HFFc6 (cell line): ENCODE measurements around the gene DBP. TPM values are rescaled to one million over a fixed set of nuclear protein-coding genes. Genes with fewer than 3 reads are reported as not detected.

Experiments
- DNase-seq: peaks from one replicate; pipeline ENCODE4 v3.0.0-alpha.2; 2018
- H3K27ac Mint-ChIP-seq: 2 replicates; pipeline ENCODE4 v1.8.0; 2020; ENCODE audit warnings: mild to moderate bottlenecking, mixed read lengths
- H3K27me3 Mint-ChIP-seq: 2 replicates; pipeline ENCODE4 v1.8.0; 2021; ENCODE audit warnings: mild to moderate bottlenecking, moderate library complexity, mixed read lengths; ENCODE audit not compliant: insufficient read depth
- H3K36me3 Mint-ChIP-seq: 2 replicates; pipeline ENCODE4 v1.8.0; 2021; ENCODE audit warnings: low read depth, mixed read lengths
- H3K4me1 Mint-ChIP-seq: 2 replicates; pipeline ENCODE4 v1.8.0; 2020; ENCODE audit warnings: low read depth, mixed read lengths
- H3K4me3 Mint-ChIP-seq: 2 replicates; pipeline ENCODE4 v1.8.0; 2020; ENCODE audit warnings: mild to moderate bottlenecking, moderate library complexity, mixed read lengths
- H3K9me3 Mint-ChIP-seq: 2 replicates; pipeline ENCODE4 v1.8.0; 2020; ENCODE audit warnings: mild to moderate bottlenecking, mixed read lengths
- CTCF ChIP-seq: fragments of 200-600 bp; sonication (generic); IDR thresholded peaks from 2 replicates; pipeline ENCODE4 v1.5.0; 2021; ENCODE audit warnings: antibody characterized with exemption, mild to moderate bottlenecking
- total RNA-seq, 6 experiments: library from RNA; stranded (reverse); fragmentation: NEBNext Ultra II Directional; extraction: Animal tissue kit (Norgen Biotek cat#: 25700); gene quantifications; 2 replicates in 1 of 6; 3 replicates in 5 of 6; pipeline ENCODE4 v1.2.3, GENCODE V29; 2021

DBP gene
- total RNA-seq, 6 experiments from 2014 or later: 3.8 to 5.7 (median 4.4) TPM

GRCh38 chr19:48623556-48624066, 13.6 kb downstream of the DBP start:
- Mint-ChIP-seq H3K4me1 (peaks cover 38% of the 10 kb centered on the region), H3K9me3 (no peaks in the 10 kb centered on the region), H3K4me3 (peak overlapping the region; percentile 89), H3K27me3 (peaks cover 4% of the 10 kb centered on the region), H3K36me3 (peaks cover 26% of the 10 kb centered on the region), H3K27ac (peak overlapping the region; percentile 94)
- DNase-seq: no peak
- no peak for TF ChIP-seq CTCF

- H3K9me3 Mint-ChIP-seq: no peaks in the 10 kb centered on the region
- peaks cover 55% of the 10 kb centered on the region for H3K36me3 Mint-ChIP-seq
- peaks cover 48% of the 10 kb centered on the region for H3K4me1 Mint-ChIP-seq
- peaks cover 9% of the 10 kb centered on the region for H3K27me3 Mint-ChIP-seq
- peak overlapping the region; percentile 99 for H3K27ac Mint-ChIP-seq
- DNase-seq: peak; percentile 53
- peak; percentile 48 for TF ChIP-seq CTCF
- peak overlapping the region; percentile 94 for H3K4me3 Mint-ChIP-seq
Observed at GRCh38 chr19:48619692-48620585, 17.2 kb downstream of the DBP start.

GRCh38 chr19:48618916-48619691, 18.1 kb downstream of the DBP start, which contains the start of the genes RPL18 and SPHK2:
RPL18 (minus strand) TSS chr19:48619178; CDS start chr19:48619143, 35 bp downstream.
SPHK2 (plus strand) TSS chr19:48619506; CDS start chr19:48620515, 1,009 bp downstream.
- H3K4me1 Mint-ChIP-seq: peaks cover 46% of the 10 kb centered on the region
- H3K27me3 Mint-ChIP-seq: peaks cover 13% of the 10 kb centered on the region
- H3K27ac Mint-ChIP-seq: peak within 1 kb of the TSS; percentile 99
- peak; percentile 100 for DNase-seq
- H3K36me3 Mint-ChIP-seq: peaks cover 55% of the 10 kb centered on the region
- peak within 1 kb of the TSS; percentile 94 for H3K4me3 Mint-ChIP-seq
- no peak for TF ChIP-seq CTCF
- no peaks in the 10 kb centered on the region for H3K9me3 Mint-ChIP-seq

- H3K27me3 Mint-ChIP-seq: peaks cover 20% of the 10 kb centered on the region
- peak overlapping the region; percentile 99 for H3K27ac Mint-ChIP-seq
- no peaks in the 10 kb centered on the region for H3K9me3 Mint-ChIP-seq
- peak overlapping the region; percentile 94 for H3K4me3 Mint-ChIP-seq
- H3K4me1 Mint-ChIP-seq: peaks cover 38% of the 10 kb centered on the region
- no peak for DNase-seq
- peaks cover 48% of the 10 kb centered on the region for H3K36me3 Mint-ChIP-seq
- no peak for TF ChIP-seq CTCF
Observed at GRCh38 chr19:48618278-48618915, 18.8 kb downstream of the DBP start.
